Measurements from ENCODE around the gene CCDC88B.

- TF ChIP-seq CTCF (IDR thresholded peaks at IDR 0.05) (no peak), EP300 (IDR thresholded peaks at IDR 0.05) (no peak), POLR2AphosphoS5 (IDR thresholded peaks at IDR 0.05) (no peak)
Observed at GRCh38 chr11:64372021-64372420, 32.0 kb downstream of the CCDC88B start.

All from esophagus muscularis mucosa (tissue), 4 donors.